Fibroblast of pulmonary artery (primary cell): ENCODE results near the gene ASS1.

Experiments used
- DNase-seq: peaks from one replicate; pipeline ENCODE4 v3.0.0-alpha.2; 2010; ENCODE audit warnings: low read depth
- H3K4me3 ChIP-seq: replicated peaks from 2 replicates; pipeline ENCODE4 v1.5.1; 2011; ENCODE audit warnings: low read depth, mild to moderate bottlenecking, control low read depth, low read length, moderate library complexity
- CTCF ChIP-seq: IDR thresholded peaks from 2 replicates; pipeline ENCODE4 v1.5.1; 2011; ENCODE audit warnings: mild to moderate bottlenecking, control low read depth, low read length, inconsistent platforms; ENCODE audit errors: missing control alignments

Gene ASS1

GRCh38 chr9:130468566-130468965, 23.8 kb downstream of the ASS1 start:
- no peak overlapping the region for H3K4me3 ChIP-seq
- DNase-seq, result no peak
- TF ChIP-seq CTCF, result no peak

- no peak overlapping the region for H3K4me3 ChIP-seq
- DNase-seq, result no peak
- no peak for TF ChIP-seq CTCF
Observed at GRCh38 chr9:130470269-130470668, 25.5 kb downstream of the ASS1 start.

- TF ChIP-seq CTCF, result no peak
- no peak overlapping the region for H3K4me3 ChIP-seq
- DNase-seq, result no peak
Observed at GRCh38 chr9:130470950-130471349, 26.2 kb downstream of the ASS1 start.

GRCh38 chr9:130471411-130472183, 26.8 kb downstream of the ASS1 start:
- H3K4me3 ChIP-seq, result no peak overlapping the region
- DNase-seq, result no peak
- TF ChIP-seq CTCF, result no peak

- no peak overlapping the region for H3K4me3 ChIP-seq
- DNase-seq, result no peak
- no peak for TF ChIP-seq CTCF
Observed at GRCh38 chr9:130472184-130472705, 27.5 kb downstream of the ASS1 start.

GRCh38 chr9:130473009-130473408, 28.2 kb downstream of the ASS1 start:
- DNase-seq, result no peak
- no peak for TF ChIP-seq CTCF
- no peak overlapping the region for H3K4me3 ChIP-seq

GRCh38 chr9:130473566-130473965, 28.8 kb downstream of the ASS1 start:
- TF ChIP-seq CTCF, result no peak
- no peak overlapping the region for H3K4me3 ChIP-seq
- no peak for DNase-seq
